Osteoblast (primary cell): ENCODE measurements around the gene ARID4B. TPM values are rescaled to one million over a fixed set of nuclear protein-coding genes. Genes with fewer than 3 reads are reported as not detected.
A peak's percentile ranks its signal among the peaks of the same experiment; 100 is the strongest.

ENCODE experiments used
- DNase-seq: peaks from one replicate; pipeline ENCODE4 v3.0.0; 2011; ENCODE audit warnings: low spot score, mixed read lengths; ENCODE audit not compliant: insufficient read length; ENCODE audit errors: missing footprints
- H2AFZ ChIP-seq: 2 replicates; pipeline ENCODE4 v1.6.0; 2011; ENCODE audit warnings: mild to moderate bottlenecking, low read length
- H3K27ac ChIP-seq: 2 replicates; pipeline ENCODE4 v1.5.1; 2011; ENCODE audit warnings: mild to moderate bottlenecking, low read depth, low read length, moderate library complexity
- H3K27me3 ChIP-seq: 2 replicates; pipeline ENCODE4 v1.6.0; 2012; ENCODE audit warnings: mild to moderate bottlenecking, control low read depth, inconsistent platforms, low read length, moderate library complexity; ENCODE audit not compliant: insufficient read depth
- H3K36me3 ChIP-seq: 2 replicates; pipeline ENCODE4 v1.5.1; 2011; ENCODE audit warnings: mild to moderate bottlenecking, low read length, control low read depth, moderate library complexity; ENCODE audit not compliant: insufficient read depth
- H3K4me1 ChIP-seq: 2 replicates; pipeline ENCODE4 v1.5.1; 2011; ENCODE audit warnings: mild to moderate bottlenecking, low read length, control low read depth, moderate library complexity; ENCODE audit not compliant: insufficient read depth
- H3K4me2 ChIP-seq: 2 replicates; pipeline ENCODE4 v1.6.0; 2011; ENCODE audit warnings: mild to moderate bottlenecking, low read length; ENCODE audit not compliant: insufficient read depth
- H3K4me3 ChIP-seq: fragments of 200-600 bp; sonication (generic); 3 replicates; pipeline ENCODE4 v1.5.1; 2012; ENCODE audit warnings: mild to moderate bottlenecking, low read length, inconsistent platforms; ENCODE audit not compliant: insufficient read depth
- H3K79me2 ChIP-seq: 2 replicates; pipeline ENCODE4 v1.6.0; 2012; ENCODE audit warnings: mild to moderate bottlenecking, low read length, control low read depth, inconsistent platforms; ENCODE audit not compliant: insufficient read depth
- H3K9me3 ChIP-seq: 2 replicates; pipeline ENCODE4 v1.5.1; 2011; ENCODE audit warnings: low read depth, low read length, control low read depth
- H4K20me1 ChIP-seq: 2 replicates; pipeline ENCODE4 v1.6.0; 2012; ENCODE audit warnings: mild to moderate bottlenecking, low read length, control low read depth; ENCODE audit not compliant: insufficient read depth
- CTCF ChIP-seq: IDR thresholded peaks from 2 replicates; pipeline ENCODE4 v1.5.1; 2011; ENCODE audit warnings: mild to moderate bottlenecking, low read depth, low read length, moderate library complexity; ENCODE audit errors: extremely low read depth
- total RNA-seq: library from RNA; depleted of rRNA; stranded (reverse); fragments of >200 nt; gene quantifications from 2 replicates; pipeline ENCODE4 v1.2.3, GENCODE V29; 2012

ARID4B gene
- total RNA-seq, 1 donor, result 33.7 TPM

DNA sequence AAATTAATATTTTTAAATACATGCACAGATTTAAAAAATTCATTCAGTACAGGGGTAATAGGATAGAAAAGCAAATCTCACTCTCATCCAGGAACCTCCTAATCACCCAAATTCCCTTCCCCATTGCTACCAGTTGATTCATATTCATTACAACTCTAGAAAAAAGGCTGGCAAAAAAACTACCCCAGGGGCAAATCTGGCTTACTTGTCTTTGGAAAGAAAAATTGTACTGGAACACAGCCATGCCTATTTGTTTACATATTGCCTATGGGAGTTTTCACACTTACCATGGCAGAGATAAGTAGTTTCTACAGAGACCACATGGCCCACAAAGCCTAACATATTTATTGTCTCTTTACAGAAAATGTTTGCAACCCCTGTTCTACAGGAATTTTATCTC is 158.0 kb downstream of the ARID4B start:
- H3K36me3 ChIP-seq, result peaks cover 26% of the 10 kb centered on the region
- H3K79me2 ChIP-seq, result no peaks in the 10 kb centered on the region
- no peaks in the 10 kb centered on the region for H3K4me1 ChIP-seq
- H3K27me3 ChIP-seq, result no peaks in the 10 kb centered on the region
- H3K4me2 ChIP-seq, result no peak overlapping the region
- no peak overlapping the region for H3K27ac ChIP-seq
- H3K9me3 ChIP-seq, result no peaks in the 10 kb centered on the region
- DNase-seq, result no peak
- H2AFZ ChIP-seq, result no peak overlapping the region
- no peaks in the 10 kb centered on the region for H4K20me1 ChIP-seq
- H3K4me3 ChIP-seq, result no peak overlapping the region
- TF ChIP-seq CTCF, result no peak

GRCh38 chr1:235168375-235168774 is 159.6 kb downstream of the ARID4B start:
- Histone ChIP-seq H3K27me3 (no peaks in the 10 kb centered on the region), H3K79me2 (no peaks in the 10 kb centered on the region), H4K20me1 (no peaks in the 10 kb centered on the region), H3K4me3 (no peak overlapping the region), H3K4me2 (no peak overlapping the region), H2AFZ (no peak overlapping the region), H3K36me3 (peaks cover 20% of the 10 kb centered on the region), H3K27ac (no peak overlapping the region), H3K9me3 (no peaks in the 10 kb centered on the region), H3K4me1 (no peaks in the 10 kb centered on the region)
- DNase-seq, result no peak
- no peak for TF ChIP-seq CTCF

DNA sequence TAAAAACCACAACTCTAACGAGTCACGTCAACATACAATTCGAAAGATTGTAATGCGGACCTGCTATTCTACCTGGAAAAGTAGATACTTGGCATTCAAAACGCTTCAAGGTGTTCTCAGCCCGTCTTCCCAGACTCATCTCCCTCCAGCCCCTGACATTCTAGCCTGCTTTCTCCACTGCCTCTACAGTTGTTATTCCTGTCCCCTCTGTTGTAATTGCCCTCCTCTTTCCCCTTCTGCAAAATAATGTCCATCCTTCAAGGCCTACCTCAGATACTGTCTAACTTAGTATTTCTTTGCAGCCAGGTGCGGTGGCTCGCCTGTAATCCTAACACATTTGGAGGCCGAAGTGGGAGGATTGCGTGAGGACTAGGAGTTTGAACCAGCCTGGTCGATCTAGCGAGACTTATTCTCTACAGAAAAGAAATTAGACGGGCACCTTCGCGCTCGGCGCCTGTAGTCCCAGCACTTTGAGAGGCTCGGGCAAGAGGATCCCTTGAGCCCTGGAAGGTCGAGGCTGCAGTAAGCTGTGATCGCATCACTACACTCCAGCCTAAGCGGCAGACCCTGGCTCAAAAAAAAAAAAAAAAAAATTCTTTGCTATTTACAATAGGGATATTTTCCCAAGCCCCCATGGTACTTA is 166.2 kb downstream of the ARID4B start:
- Histone ChIP-seq H3K4me2 (peak overlapping the region; percentile 97), H3K27me3 (no peaks in the 10 kb centered on the region), H3K36me3 (peaks cover 21% of the 10 kb centered on the region), H3K27ac (peak overlapping the region; percentile 82), H3K4me1 (peaks cover 8% of the 10 kb centered on the region), H3K79me2 (peaks cover 43% of the 10 kb centered on the region), H2AFZ (peak overlapping the region; percentile 93), H4K20me1 (no peaks in the 10 kb centered on the region), H3K4me3 (peak overlapping the region; percentile 85), H3K9me3 (no peaks in the 10 kb centered on the region)
- no peak for TF ChIP-seq CTCF
- DNase-seq, result peak; percentile 54

- H3K27me3 ChIP-seq, result no peaks in the 10 kb centered on the region
- H2AFZ ChIP-seq, result peak within 1 kb of the TSS; percentile 93
- H3K4me2 ChIP-seq, result peak within 1 kb of the TSS; percentile 97
- no peaks in the 10 kb centered on the region for H3K9me3 ChIP-seq
- DNase-seq, result peak; percentile 98
- no peak for TF ChIP-seq CTCF
- H3K79me2 ChIP-seq, result peaks cover 47% of the 10 kb centered on the region
- H3K4me3 ChIP-seq, result peak within 1 kb of the TSS; percentile 85
- H4K20me1 ChIP-seq, result no peaks in the 10 kb centered on the region
- peak within 1 kb of the TSS; percentile 82 for H3K27ac ChIP-seq
- H3K36me3 ChIP-seq, result peaks cover 27% of the 10 kb centered on the region
- H3K4me1 ChIP-seq, result peaks cover 8% of the 10 kb centered on the region
Measured at GRCh38 chr1:235160957-235161684, 166.9 kb downstream of the ARID4B start, which contains the start of gene RBM34. Gene RBM34 (minus strand): TSS chr1:235161250. CDS start chr1:235161226, 24 bp downstream.
